DMS79 treated with DMSO at 0.1 percent for 48 hours (cell line): Measurements from ENCODE around the gene ABHD2.
A peak's percentile ranks its signal among the peaks of the same experiment; 100 is the strongest.
"Not testable (repeated sequence)": the region's sequence is repeated elsewhere in the genome, so short reads cannot be mapped to it uniquely, and the experiment has no call there.

ENCODE experiments used
- DNase-seq: peaks from one replicate; lab custom pipeline; 2025; lab: John Stamatoyannopoulos, UW

ABHD2 gene

GRCh38 chr15:89227425-89227824, 139.2 kb downstream of the ABHD2 start:
- DNase-seq, result no peak

GRCh38 chr15:89230277-89230676, 142.0 kb downstream of the ABHD2 start:
- no peak for DNase-seq

GRCh38 chr15:89231832-89232231, 143.6 kb downstream of the ABHD2 start:
- no peak for DNase-seq

- not testable (repeated sequence) for DNase-seq
These were observed 151.9 kb downstream of the ABHD2 start for GRCh38 chr15:89239883-89240810.

GRCh38 chr15:89243046-89243690, 154.9 kb downstream of the ABHD2 start:
- DNase-seq, result no peak

- DNase-seq, result peak; percentile 73
These were observed 155.7 kb downstream of the ABHD2 start, which contains the start of gene FANCI for GRCh38 chr15:89243691-89244573. Gene FANCI (plus strand): TSS chr15:89243979. CDS start chr15:89247648, 3,669 bp downstream.

GRCh38 chr15:89244574-89244903, 156.3 kb downstream of the ABHD2 start:
- DNase-seq, result peak; percentile 15

- no peak for DNase-seq
These were observed 159.2 kb downstream of the ABHD2 start for GRCh38 chr15:89247446-89247845.

GRCh38 chr15:89248584-89248983, 160.3 kb downstream of the ABHD2 start:
- no peak for DNase-seq

- not testable (repeated sequence) for DNase-seq
These were observed 161.9 kb downstream of the ABHD2 start for GRCh38 chr15:89250142-89250541.
